Mesothelial cell of epicardium (in vitro differentiated cells): ENCODE results near the gene WDR70. TPM values are rescaled to one million over a fixed set of nuclear protein-coding genes. Genes with fewer than 3 reads are reported as not detected.
A peak's percentile ranks its signal among the peaks of the same experiment; 100 is the strongest.
"Not testable (repeated sequence)": the region's sequence is repeated elsewhere in the genome, so short reads cannot be mapped to it uniquely, and the experiment has no call there.

Experiments
- DNase-seq, 2 experiments: peaks; one replicate each; pipeline ENCODE4 v3.0.0; 2021; ENCODE audit warnings: low spot score in 2 of 2; ENCODE audit not compliant: unreplicated experiment in 2 of 2
- H3K27ac Mint-ChIP-seq: 2 replicates; pipeline ENCODE4 v1.8.0; 2021; ENCODE audit warnings: mixed read lengths
- H3K27me3 Mint-ChIP-seq: 2 replicates; pipeline ENCODE4 v1.8.0; 2021; ENCODE audit warnings: low read depth, mixed read lengths
- H3K36me3 Mint-ChIP-seq: 2 replicates; pipeline ENCODE4 v1.8.0; 2021; ENCODE audit warnings: mixed read lengths
- H3K4me1 Mint-ChIP-seq: 2 replicates; pipeline ENCODE4 v1.8.0; 2021; ENCODE audit warnings: mixed read lengths
- H3K4me3 Mint-ChIP-seq: 2 replicates; pipeline ENCODE4 v1.8.0; 2021; ENCODE audit warnings: mild to moderate bottlenecking, moderate library complexity, mixed read lengths
- H3K9me3 Mint-ChIP-seq: 2 replicates; pipeline ENCODE4 v1.8.0; 2021; ENCODE audit warnings: mixed read lengths
- total RNA-seq: library from RNA; stranded (reverse); gene quantifications from 3 replicates; pipeline ENCODE4 v1.2.1, GENCODE V29; 2021
- TF ChIP-seq, protein P1 (sequence below): fragments of 200-600 bp; sonication (generic); IDR thresholded peaks from one replicate; pipeline ENCODE4 v1.5.0; 2021; ENCODE audit warnings: antibody characterized with exemption; ENCODE audit not compliant: unreplicated experiment

Gene WDR70
- total RNA-seq, 1 donor from 2014 or later = 47.8 TPM

DNA sequence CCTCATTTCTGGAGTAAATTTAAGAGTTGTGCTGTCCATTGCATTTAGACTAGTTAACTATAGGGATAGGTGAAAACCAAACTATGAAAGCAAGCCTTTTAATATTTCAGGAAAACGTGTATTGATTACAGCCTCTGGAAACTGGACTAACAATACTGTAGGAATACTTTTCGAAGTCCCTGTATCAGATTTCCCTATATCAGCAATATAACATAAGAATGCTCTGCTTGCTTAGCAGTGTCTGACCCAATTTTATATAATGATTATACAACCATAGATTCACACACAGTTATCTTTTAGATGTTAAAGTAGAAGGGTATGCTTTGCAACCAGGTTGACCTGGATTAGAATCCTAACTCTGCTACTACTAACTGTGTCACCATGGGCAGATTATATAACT, 203.1 kb downstream of the WDR70 start:
- no peak for DNase-seq
- no peaks in the 10 kb centered on the region for H3K4me1 Mint-ChIP-seq
- H3K27me3 Mint-ChIP-seq = no peaks in the 10 kb centered on the region
- H3K9me3 Mint-ChIP-seq = no peaks in the 10 kb centered on the region
- no peaks in the 10 kb centered on the region for H3K36me3 Mint-ChIP-seq
- no peak overlapping the region for H3K4me3 Mint-ChIP-seq
- TF ChIP-seq, protein P1, sequence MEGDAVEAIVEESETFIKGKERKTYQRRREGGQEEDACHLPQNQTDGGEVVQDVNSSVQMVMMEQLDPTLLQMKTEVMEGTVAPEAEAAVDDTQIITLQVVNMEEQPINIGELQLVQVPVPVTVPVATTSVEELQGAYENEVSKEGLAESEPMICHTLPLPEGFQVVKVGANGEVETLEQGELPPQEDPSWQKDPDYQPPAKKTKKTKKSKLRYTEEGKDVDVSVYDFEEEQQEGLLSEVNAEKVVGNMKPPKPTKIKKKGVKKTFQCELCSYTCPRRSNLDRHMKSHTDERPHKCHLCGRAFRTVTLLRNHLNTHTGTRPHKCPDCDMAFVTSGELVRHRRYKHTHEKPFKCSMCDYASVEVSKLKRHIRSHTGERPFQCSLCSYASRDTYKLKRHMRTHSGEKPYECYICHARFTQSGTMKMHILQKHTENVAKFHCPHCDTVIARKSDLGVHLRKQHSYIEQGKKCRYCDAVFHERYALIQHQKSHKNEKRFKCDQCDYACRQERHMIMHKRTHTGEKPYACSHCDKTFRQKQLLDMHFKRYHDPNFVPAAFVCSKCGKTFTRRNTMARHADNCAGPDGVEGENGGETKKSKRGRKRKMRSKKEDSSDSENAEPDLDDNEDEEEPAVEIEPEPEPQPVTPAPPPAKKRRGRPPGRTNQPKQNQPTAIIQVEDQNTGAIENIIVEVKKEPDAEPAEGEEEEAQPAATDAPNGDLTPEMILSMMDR = no peak
- H3K27ac Mint-ChIP-seq = no peak overlapping the region

DNA sequence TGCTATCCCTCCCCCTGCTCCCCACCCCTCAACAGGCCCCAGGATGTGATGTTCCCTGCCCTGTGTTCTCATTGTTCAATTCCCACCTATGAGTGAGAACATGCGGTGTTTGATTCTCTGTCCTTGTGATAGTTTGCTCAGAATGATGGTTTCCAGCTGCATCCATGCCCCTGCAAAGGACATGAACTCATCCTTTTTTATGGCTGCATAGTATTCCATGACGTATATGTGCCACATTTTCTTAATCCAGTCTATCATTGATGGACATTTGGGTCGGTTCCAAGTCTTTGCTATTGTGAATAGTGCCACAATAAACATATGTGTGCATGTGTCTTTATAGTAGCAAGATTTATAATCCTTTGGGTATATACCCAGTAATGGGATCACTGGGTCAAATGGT, 214.2 kb downstream of the WDR70 start:
- not testable (repeated sequence) for H3K27me3 Mint-ChIP-seq, DNase-seq, H3K9me3 Mint-ChIP-seq, H3K4me1 Mint-ChIP-seq, H3K27ac Mint-ChIP-seq, H3K4me3 Mint-ChIP-seq, H3K36me3 Mint-ChIP-seq

DNA sequence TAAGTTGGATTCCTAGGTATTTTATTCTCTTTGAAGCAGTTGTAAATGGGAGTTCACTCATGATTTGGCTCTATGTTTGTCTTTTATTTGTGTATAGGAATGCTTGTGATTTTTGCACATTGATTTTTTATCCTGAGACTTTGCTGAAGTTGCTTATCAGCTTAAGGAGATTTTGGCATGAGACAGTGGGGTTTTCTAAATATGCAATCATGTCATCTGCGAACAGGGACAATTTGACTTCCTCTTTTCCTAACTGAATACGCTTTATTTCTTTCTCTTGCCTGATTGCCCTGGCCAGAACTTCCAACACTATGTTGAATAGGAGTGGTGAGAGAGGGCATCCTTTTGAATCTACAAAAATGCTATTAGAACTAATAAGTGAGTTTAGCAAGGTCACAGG, 215.7 kb downstream of the WDR70 start:
- H3K27me3 Mint-ChIP-seq, H3K4me3 Mint-ChIP-seq, DNase-seq, H3K9me3 Mint-ChIP-seq, H3K36me3 Mint-ChIP-seq, H3K4me1 Mint-ChIP-seq, H3K27ac Mint-ChIP-seq: not testable (repeated sequence)

DNA sequence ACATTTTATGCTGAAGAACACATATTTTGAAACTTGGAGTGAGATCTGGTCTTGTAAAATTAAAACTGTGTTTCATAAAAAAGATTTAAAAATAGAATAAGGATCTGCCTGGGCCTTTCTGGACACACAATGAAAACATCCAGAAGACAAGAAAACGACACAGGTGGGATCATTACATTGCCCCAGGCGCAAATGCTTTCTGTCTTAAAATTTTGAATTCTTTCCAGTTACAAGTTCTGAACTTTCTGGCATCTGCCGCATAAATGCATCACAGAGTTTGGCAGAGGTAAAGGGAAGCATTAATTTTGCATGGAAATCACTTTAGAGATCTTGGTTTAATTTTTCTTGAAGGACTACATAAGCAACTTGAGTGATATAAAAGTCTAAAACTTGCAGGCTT, 219.6 kb downstream of the WDR70 start:
- H3K4me1 Mint-ChIP-seq = peaks cover 9% of the 10 kb centered on the region
- H3K4me3 Mint-ChIP-seq = no peak overlapping the region
- peak overlapping the region; percentile 15 for H3K27ac Mint-ChIP-seq
- DNase-seq = no peak
- TF ChIP-seq, protein P1 = no peak
- H3K36me3 Mint-ChIP-seq = peaks cover 16% of the 10 kb centered on the region
- no peaks in the 10 kb centered on the region for H3K27me3 Mint-ChIP-seq
- H3K9me3 Mint-ChIP-seq = peaks cover 16% of the 10 kb centered on the region

DNA sequence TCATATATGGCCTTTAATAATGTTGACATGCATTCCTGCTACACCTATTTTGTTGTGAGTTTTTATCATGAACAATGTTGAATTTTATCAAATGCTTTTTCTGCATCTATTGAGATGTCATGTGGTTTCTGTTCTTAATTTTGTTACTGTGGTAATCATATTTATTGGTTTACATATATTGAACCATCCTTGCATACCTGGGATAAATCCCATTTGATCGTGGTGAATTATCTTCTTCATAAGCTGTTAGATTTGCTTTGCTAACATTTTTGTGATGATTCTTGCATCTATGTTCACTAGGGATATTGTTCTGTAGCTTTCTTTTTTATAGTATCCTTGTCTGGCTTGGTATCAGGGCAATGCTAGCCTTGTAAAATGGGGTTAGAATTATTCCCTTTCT, 222.0 kb downstream of the WDR70 start:
- no peak for DNase-seq
- no peak overlapping the region for H3K27ac Mint-ChIP-seq
- no peak overlapping the region for H3K4me3 Mint-ChIP-seq
- no peaks in the 10 kb centered on the region for H3K27me3 Mint-ChIP-seq
- peaks cover 9% of the 10 kb centered on the region for H3K4me1 Mint-ChIP-seq
- peaks cover 15% of the 10 kb centered on the region for H3K9me3 Mint-ChIP-seq
- TF ChIP-seq, protein P1 = no peak
- H3K36me3 Mint-ChIP-seq = peaks cover 18% of the 10 kb centered on the region

DNA sequence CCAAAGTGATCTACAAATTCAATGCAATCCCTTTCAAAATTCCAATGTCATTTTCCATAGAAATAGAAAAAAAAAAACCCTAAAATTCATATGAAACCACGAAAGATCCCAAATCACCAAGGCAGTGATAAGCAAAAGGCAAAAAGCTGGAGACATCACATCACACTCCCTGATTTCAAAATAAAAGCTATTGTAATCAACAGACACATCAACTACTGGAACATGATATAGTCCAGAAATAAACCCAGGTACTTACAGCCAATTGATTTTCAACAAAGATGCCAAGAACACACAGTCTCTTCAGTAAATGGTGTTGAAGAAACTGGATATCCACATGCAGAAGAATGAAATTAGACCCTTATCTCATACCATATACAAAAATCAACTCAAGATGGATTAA, 224.0 kb downstream of the WDR70 start:
- Mint-ChIP-seq H3K27me3 (no peaks in the 10 kb centered on the region), H3K36me3 (peaks cover 20% of the 10 kb centered on the region), H3K4me1 (peaks cover 9% of the 10 kb centered on the region), H3K27ac (no peak overlapping the region), H3K4me3 (no peak overlapping the region), H3K9me3 (peaks cover 15% of the 10 kb centered on the region)
- TF ChIP-seq, protein P1 = no peak
- DNase-seq = no peak

DNA sequence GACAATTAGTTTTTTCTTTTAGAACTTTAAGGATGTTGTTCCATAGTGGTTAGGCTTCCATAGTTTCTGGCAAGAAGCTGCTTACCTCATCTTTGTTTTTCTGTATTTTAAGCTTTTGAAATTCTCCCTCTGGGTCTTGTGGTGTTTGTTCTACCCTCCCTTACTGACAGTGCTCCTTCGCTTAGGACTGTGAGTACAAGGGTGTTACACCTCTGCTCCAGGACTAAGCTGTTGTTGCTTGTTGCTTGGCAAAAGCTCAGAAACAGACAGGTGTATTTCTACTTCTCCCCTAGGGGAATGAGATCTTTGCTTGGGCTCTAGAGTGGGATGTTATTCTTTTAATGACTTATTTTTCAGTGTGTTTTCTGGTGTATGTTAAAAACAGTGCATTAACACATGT, 225.2 kb downstream of the WDR70 start:
- TF ChIP-seq, protein P1 = no peak
- Mint-ChIP-seq H3K36me3 (peaks cover 23% of the 10 kb centered on the region), H3K4me3 (no peak overlapping the region), H3K27me3 (no peaks in the 10 kb centered on the region), H3K9me3 (peaks cover 15% of the 10 kb centered on the region), H3K27ac (no peak overlapping the region), H3K4me1 (no peaks in the 10 kb centered on the region)
- no peak for DNase-seq
